Esophagus squamous epithelium (tissue), 5 donors: ENCODE data around the gene MICAL2. TPM values are rescaled to one million over a fixed set of nuclear protein-coding genes. Genes with fewer than 3 reads are reported as not detected.

ENCODE experiments used
- DNase-seq: peaks from one replicate; lab custom pipeline; 2025; lab: John Stamatoyannopoulos, UW
- H3K27ac ChIP-seq, 4 donors: fragments of 200-600 bp; sonication (generic); one replicate each; pipeline ENCODE4 v1.5.1; 2016 to 2019; ENCODE audit warnings: mild to moderate bottlenecking in 1 of 4
- H3K27me3 ChIP-seq, 4 donors: fragments of 200-600 bp; sonication (generic); 1 replicate in 3 of 4; 2 replicates in 1 of 4; pipeline versions ENCODE4 v1.5.1 to v1.6.0; 2017 to 2021; ENCODE audit warnings: antibody characterized with exemption in 1 of 4
- H3K36me3 ChIP-seq, 3 donors: fragments of 200-600 bp; sonication (generic); one replicate each; pipeline ENCODE4 v1.5.1; 2016 to 2019
- H3K4me1 ChIP-seq, 3 donors: fragments of 200-600 bp; sonication (generic); one replicate each; pipeline ENCODE4 v1.5.1; 2017 to 2019
- H3K4me3 ChIP-seq, 4 donors: fragments of 200-600 bp; sonication (generic); 1 replicate in 3 of 4; 2 replicates in 1 of 4; pipeline ENCODE4 v1.5.1; 2016 to 2019; ENCODE audit warnings: mild to moderate bottlenecking in 2 of 4, moderate library complexity in 1 of 4
- H3K9me3 ChIP-seq, 3 donors: fragments of 200-600 bp; sonication (generic); one replicate each; pipeline ENCODE4 v1.5.1; 2016 to 2019
- CTCF ChIP-seq, 6 experiments: fragments of 450-650 bp in 4 of 6; fragments of 200-600 bp in 2 of 6; sonication (generic) in 2 of 6; IDR thresholded peaks; one replicate each; pipeline ENCODE4 v1.5.1; 2016 to 2019; ENCODE audit warnings: antibody characterized with exemption in 6 of 6, mild to moderate bottlenecking in 4 of 6, moderate library complexity in 4 of 6
- POLR2A ChIP-seq, 4 donors: fragments of 450-650 bp; IDR thresholded peaks; one replicate each; pipeline ENCODE4 v1.6.1; 2017; ENCODE audit warnings: antibody characterized with exemption in 4 of 4, mild to moderate bottlenecking in 4 of 4, moderate library complexity in 3 of 4
- WGBS, 2 donors: methylation state at CpG; one replicate each; pipeline ENCODE4 v1.1.5; 2018; 5-methylcytosine and 5-hydroxymethylcytosine counted together
- intact Hi-C: fragments of 100-400 bp; cut with DNase I; formaldehyde crosslinking; loops from one replicate; pipeline ENCODE4 v1.15.0; 2022
- total RNA-seq, 4 donors: library from RNA; depleted of rRNA; stranded (reverse); fragments of >200 nt; gene quantifications; one replicate each; pipeline ENCODE4 v1.1.0, GENCODE V29; 2016
- donor health status: DM: yes; HTN: yes; CAD: no.

The MICAL2 gene
- total RNA-seq, 4 donors from 2014 or later: 10.1 to 49.0 (median 19.8) TPM

- H3K27me3 ChIP-seq: no peaks in the 10 kb centered on the region
- peaks cover 0 to 25% (median 0%) of the 10 kb centered on the region in 3 donors for H3K36me3 ChIP-seq
- H3K9me3 ChIP-seq: no peaks in the 10 kb centered on the region
- intact Hi-C loops: no loop called here
- H3K27ac ChIP-seq: peak overlapping the region in 2 of 4 donors; percentile 42 to 47
- TF ChIP-seq POLR2A (IDR thresholded peaks at IDR 0.05) (no peak), CTCF (IDR thresholded peaks at IDR 0.05) (no peak)
- no peak for DNase-seq
- no peak overlapping the region for H3K4me3 ChIP-seq
- peaks cover 0 to 39% (median 12%) of the 10 kb centered on the region in 3 donors for H3K4me1 ChIP-seq
- 75 to 81% methylated on average over 5 of the region's 6 CpGs for WGBS, 2 donors
Observed at GRCh38 chr11:12243486-12243885, 133.1 kb downstream of the MICAL2 start.

DNA sequence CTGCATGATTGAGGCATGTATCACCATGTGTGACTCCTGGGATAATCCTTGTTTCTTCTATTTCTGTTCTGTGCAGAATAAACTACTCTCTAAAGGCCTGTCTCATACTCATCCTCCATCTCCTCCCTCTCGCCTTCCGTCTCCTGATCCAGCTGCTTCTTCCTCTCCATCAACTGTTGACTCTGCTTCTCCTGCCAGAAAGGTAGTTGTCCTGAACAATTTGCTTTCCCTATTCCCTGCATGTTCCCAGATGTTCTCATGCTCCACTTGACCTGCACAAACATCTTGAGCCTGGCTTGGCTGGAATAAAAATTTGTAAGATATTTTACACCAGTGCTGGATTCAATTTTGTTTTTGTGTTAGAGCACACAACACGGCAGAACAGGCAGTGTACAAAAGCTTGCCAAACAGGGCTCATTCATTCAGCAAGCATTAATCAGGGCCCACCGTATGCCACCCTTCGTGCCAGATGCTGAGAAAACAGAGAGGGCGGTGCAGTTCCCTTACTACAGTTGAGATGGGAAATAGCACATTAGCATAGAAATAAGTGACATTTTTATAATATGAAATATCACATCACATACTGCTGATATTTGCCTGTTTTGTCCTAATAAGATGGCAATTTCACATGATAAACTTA lies 133.6 kb downstream of the MICAL2 start:
- H3K4me1 ChIP-seq: peaks cover 0 to 45% (median 18%) of the 10 kb centered on the region in 3 donors
- peaks cover 0 to 22% (median 0%) of the 10 kb centered on the region in 3 donors for H3K36me3 ChIP-seq
- H3K27ac ChIP-seq: peak overlapping the region in 2 of 4 donors; percentile 10 to 47
- 46 to 56% methylated on average over 6 of the region's 6 CpGs for WGBS, 2 donors
- H3K9me3 ChIP-seq: no peaks in the 10 kb centered on the region
- no peak for DNase-seq
- TF ChIP-seq CTCF (IDR thresholded peaks at IDR 0.05) (no peak), POLR2A (IDR thresholded peaks at IDR 0.05) (no peak)
- H3K27me3 ChIP-seq: no peaks in the 10 kb centered on the region
- intact Hi-C loops: no loop called here
- H3K4me3 ChIP-seq: no peak overlapping the region

GRCh38 chr11:12245091-12245490 lies 134.7 kb downstream of the MICAL2 start:
- WGBS, 2 donors: 89 to 100% methylated on average over 3 to 6 of the region's 6 CpGs
- H3K9me3 ChIP-seq: no peaks in the 10 kb centered on the region
- H3K27ac ChIP-seq: no peak overlapping the region
- intact Hi-C loops: no loop called here
- no peaks in the 10 kb centered on the region for H3K27me3 ChIP-seq
- H3K36me3 ChIP-seq: peaks cover 0 to 17% (median 0%) of the 10 kb centered on the region in 3 donors
- no peak for TF ChIP-seq CTCF (IDR thresholded peaks at IDR 0.05)
- no peak for TF ChIP-seq POLR2A (IDR thresholded peaks at IDR 0.05)
- no peak for DNase-seq
- peaks cover 0 to 51% (median 28%) of the 10 kb centered on the region in 3 donors for H3K4me1 ChIP-seq
- H3K4me3 ChIP-seq: no peak overlapping the region

GRCh38 chr11:12245549-12246016 lies 135.2 kb downstream of the MICAL2 start:
- 42 to 90% methylated on average over 2 of the region's 3 CpGs for WGBS, 2 donors
- no peaks in the 10 kb centered on the region for H3K27me3 ChIP-seq
- peaks cover 0 to 52% (median 28%) of the 10 kb centered on the region in 3 donors for H3K4me1 ChIP-seq
- no peak for DNase-seq
- intact Hi-C loops: no loop called here
- TF ChIP-seq POLR2A (IDR thresholded peaks at IDR 0.05) (no peak), CTCF (IDR thresholded peaks at IDR 0.05) (no peak)
- H3K9me3 ChIP-seq: no peaks in the 10 kb centered on the region
- no peak overlapping the region for H3K4me3 ChIP-seq
- peak overlapping the region in 1 of 4 donors; percentile 19 for H3K27ac ChIP-seq
- peaks cover 0 to 17% (median 0%) of the 10 kb centered on the region in 3 donors for H3K36me3 ChIP-seq

- no peaks in the 10 kb centered on the region for H3K27me3 ChIP-seq
- H3K36me3 ChIP-seq: peaks cover 0 to 17% (median 0%) of the 10 kb centered on the region in 3 donors
- no peak overlapping the region for H3K4me3 ChIP-seq
- DNase-seq: no peak
- H3K27ac ChIP-seq: peak overlapping the region in 1 of 4 donors; percentile 19
- no peak for TF ChIP-seq POLR2A (IDR thresholded peaks at IDR 0.05)
- TF ChIP-seq CTCF (IDR thresholded peaks at IDR 0.05): no peak
- H3K9me3 ChIP-seq: no peaks in the 10 kb centered on the region
- 40 to 84% methylated on average over 1 to 4 of the region's 5 CpGs for WGBS, 2 donors
- H3K4me1 ChIP-seq: peaks cover 0 to 52% (median 28%) of the 10 kb centered on the region in 3 donors
- intact Hi-C loops: no loop called here
Observed at GRCh38 chr11:12246147-12246546, 135.8 kb downstream of the MICAL2 start.
